Fibroblast of mammary gland (primary cell): ENCODE results near the gene EPHB2.

ENCODE experiments used
- DNase-seq: peaks from one replicate; pipeline ENCODE4 v3.0.0-alpha.2; 2010; ENCODE audit warnings: low read depth
- H3K4me3 ChIP-seq: 2 replicates; pipeline ENCODE4 v1.5.1; 2011; ENCODE audit warnings: low read depth, mild to moderate bottlenecking, low read length, moderate library complexity; ENCODE audit not compliant: control insufficient read depth
- TF ChIP-seq, protein P1 (sequence below): conservative IDR thresholded peaks from 2 replicates; pipeline ENCODE4 v1.5.1; 2011; ENCODE audit warnings: low read depth, low read length, inconsistent platforms; ENCODE audit not compliant: control insufficient read depth, insufficient read depth

EPHB2 gene

DNA sequence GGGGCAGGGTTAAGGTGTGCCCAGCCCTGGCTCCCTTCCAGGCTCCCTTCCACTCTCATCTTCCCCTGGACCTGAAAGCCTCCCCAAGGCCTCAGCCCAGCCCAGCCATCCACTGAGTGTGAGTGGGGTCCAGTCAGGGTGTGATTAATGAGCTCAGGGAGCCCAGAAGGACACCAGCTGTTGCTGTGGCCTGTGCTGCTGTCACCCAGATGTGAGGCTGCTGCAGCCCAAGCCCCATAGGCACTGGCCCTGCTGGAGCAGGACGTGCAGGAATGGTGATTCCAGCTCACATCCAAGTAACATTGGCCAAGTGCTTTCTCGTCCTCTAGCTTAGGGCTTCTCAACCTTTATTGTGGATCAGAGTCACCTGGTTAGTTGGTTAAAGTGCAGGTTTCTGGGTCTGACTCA lies 77.6 kb downstream of the EPHB2 start:
- TF ChIP-seq, protein P1, sequence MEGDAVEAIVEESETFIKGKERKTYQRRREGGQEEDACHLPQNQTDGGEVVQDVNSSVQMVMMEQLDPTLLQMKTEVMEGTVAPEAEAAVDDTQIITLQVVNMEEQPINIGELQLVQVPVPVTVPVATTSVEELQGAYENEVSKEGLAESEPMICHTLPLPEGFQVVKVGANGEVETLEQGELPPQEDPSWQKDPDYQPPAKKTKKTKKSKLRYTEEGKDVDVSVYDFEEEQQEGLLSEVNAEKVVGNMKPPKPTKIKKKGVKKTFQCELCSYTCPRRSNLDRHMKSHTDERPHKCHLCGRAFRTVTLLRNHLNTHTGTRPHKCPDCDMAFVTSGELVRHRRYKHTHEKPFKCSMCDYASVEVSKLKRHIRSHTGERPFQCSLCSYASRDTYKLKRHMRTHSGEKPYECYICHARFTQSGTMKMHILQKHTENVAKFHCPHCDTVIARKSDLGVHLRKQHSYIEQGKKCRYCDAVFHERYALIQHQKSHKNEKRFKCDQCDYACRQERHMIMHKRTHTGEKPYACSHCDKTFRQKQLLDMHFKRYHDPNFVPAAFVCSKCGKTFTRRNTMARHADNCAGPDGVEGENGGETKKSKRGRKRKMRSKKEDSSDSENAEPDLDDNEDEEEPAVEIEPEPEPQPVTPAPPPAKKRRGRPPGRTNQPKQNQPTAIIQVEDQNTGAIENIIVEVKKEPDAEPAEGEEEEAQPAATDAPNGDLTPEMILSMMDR: no peak
- no peak for DNase-seq
- H3K4me3 ChIP-seq: no peak overlapping the region

DNA sequence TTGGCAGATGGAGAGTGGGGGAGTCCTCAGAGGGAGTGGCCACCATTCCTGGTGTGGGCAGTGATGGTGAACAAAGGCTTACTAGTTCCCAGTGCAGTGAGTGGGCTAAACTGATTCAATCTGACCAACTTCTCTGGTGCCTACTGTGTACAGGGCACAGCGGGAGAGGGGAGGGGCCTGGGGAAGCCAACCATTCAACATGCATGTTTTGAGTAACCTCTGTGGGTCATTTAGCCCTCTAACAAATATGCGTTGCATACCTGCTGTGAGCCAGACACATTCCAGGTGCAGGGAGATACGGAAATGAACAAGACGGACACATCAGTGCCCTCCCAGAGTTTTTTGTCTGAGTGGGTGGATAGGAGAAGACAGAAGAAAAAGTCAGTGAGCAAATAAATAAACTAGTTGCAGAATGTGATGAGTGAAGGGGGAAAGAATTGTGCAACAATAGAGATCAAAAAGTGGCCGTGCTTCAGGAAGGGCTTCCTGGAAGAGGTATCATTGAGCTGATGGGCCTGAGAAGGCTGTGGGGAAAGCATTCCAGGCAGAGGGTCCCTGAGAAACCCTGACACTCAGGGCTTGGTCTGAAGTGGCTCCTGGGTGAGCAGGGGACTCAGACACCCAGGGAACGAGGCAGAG lies 78.8 kb downstream of the EPHB2 start:
- H3K4me3 ChIP-seq: no peak overlapping the region
- no peak for DNase-seq
- TF ChIP-seq, protein P1: no peak

DNA sequence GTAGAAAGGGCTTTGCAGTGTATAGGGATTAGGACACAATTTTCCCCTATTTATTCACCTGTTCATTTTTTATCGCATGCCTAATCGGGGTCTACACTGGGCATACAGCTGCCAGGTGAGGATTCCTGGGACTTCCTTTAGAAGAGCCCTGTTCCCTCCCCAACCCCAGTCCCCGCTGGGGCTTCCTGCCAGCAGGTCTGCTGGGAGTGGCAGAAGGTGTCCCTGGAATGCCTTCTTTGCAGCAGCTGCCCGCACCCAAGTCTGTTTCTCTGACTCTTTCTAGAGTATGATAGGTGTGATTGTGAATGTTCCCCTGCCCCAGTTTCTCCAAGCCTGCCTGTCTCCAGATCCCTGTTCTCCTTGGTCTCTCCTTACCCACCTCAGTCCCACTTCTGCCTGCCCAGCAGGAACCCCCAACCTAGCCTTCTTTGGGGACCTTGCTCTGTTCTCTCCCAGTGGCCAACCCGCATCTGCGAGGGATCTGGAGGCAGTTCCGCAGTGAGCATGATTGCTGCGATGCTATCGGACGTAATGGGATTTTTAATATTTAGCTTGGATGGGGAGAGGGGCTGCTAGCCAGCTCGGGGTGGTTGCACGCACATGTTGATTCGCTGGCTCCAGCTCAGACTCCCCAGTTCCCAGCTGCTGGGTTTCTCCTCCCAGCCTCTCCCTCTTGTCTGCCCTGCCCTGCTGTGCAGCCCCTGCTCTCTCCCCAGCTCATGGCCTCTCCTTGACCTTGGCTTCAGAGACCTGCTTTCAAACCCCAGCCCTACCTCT lies 79.8 kb downstream of the EPHB2 start:
- no peak for DNase-seq
- TF ChIP-seq, protein P1: no peak
- no peak overlapping the region for H3K4me3 ChIP-seq

DNA sequence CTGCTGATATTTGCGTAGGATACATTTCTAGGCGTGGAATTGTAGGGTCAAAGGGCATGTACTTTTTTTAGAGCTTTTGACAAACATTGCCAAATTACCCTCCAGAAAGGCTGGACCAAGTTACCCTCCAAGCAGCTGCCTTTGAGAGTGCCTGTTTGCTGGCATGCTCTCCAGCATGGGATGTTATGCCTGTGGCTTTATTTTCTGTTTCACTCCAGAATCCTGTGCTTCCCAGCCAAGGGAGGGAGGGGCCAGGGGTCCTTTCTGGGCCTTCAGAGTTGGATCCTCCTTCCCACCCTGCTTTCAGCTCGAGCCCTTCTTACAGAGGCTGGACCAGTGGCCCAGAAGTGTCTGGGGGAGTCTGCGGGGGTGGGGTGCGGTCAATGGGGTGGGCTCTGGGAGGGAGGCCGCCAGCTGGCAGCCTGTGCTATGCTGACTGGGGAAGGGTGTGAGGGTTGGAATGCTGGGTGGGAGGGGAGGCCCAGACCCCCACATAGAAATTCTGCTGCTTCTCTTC lies 81.2 kb downstream of the EPHB2 start:
- DNase-seq: no peak
- TF ChIP-seq, protein P1: no peak
- no peak overlapping the region for H3K4me3 ChIP-seq

DNA sequence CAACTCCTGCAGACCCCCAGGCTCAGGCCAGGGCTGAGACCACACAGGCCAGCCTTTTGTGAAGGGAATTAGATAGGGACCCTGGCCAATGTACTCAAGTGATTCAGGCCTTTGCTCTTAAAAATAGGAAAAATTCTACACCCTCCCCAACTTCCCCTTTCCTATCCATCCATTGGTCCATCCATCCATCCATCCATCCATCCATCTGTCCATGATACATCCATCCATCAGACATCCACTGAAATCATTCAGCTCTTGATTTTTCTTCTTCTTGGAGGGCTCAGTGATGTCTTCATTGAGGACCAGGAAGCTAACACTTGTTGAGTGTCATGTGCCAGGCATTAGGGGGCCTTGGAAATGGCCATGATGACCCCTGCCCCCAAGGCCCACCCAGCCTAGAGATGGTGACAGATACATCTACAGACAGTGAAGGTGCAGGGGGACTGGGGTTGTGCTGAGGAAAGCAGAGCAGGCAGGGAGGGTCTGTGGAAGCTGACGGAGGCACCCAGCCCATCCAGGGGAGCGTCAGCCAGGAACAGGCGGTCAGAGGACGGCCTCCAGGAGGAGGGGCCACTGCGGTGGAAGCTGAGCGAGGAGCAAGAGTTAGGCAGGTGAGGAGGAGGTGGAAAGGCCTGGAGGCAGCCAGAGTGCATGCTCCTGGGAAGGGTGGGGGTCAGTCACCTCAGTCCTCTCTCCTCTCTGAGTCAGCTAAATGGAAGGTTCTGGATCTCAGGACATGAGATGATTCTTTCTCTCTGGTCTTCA lies 81.9 kb downstream of the EPHB2 start:
- TF ChIP-seq, protein P1: no peak
- no peak for DNase-seq
- no peak overlapping the region for H3K4me3 ChIP-seq

DNA sequence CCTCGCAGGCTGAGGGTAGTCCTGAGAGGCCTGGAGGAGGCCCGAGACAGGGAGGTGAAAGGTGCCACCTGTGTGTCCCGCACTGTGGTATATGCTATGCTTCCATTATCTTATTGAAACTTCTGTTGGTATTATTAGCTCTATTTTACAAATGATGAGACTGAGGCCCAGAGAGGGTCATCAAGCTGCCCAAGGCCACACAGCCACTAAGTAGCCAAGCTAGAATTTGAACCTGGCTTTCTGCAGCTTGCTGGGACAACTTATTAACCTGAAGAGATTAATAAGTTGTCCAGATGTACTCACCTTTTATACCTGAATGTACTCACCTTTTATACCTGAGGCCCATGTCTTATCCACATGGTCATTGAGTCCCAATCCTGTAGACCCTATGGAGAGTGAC lies 83.0 kb downstream of the EPHB2 start:
- TF ChIP-seq, protein P1: no peak
- H3K4me3 ChIP-seq: no peak overlapping the region
- no peak for DNase-seq
